Measurements from ENCODE around the gene SLC1A4. TPM values are rescaled to one million over a fixed set of nuclear protein-coding genes. Genes with fewer than 3 reads are reported as not detected.

SLC1A4 gene
- total RNA-seq, 1 experiment from 2014 or later = 22.9 TPM

- H3K9me3 Mint-ChIP-seq (ENCODE audit: low read depth, unreplicated experiment) = no peaks in the 10 kb centered on the region
- H3K36me3 Mint-ChIP-seq (ENCODE audit: insufficient read depth, unreplicated experiment) = peaks cover 25% of the 10 kb centered on the region
- H3K4me1 Mint-ChIP-seq (ENCODE audit: low read depth, unreplicated experiment) = peaks cover 13% of the 10 kb centered on the region
- no peak for TF ChIP-seq CTCF (IDR thresholded peaks at IDR 0.05; ENCODE audit: unreplicated experiment)
- H3K27me3 Mint-ChIP-seq (ENCODE audit: unreplicated experiment) = no peaks in the 10 kb centered on the region
- peak; percentile 96 for DNase-seq
- intact Hi-C loops (cut with micrococcal nuclease; ENCODE audit: unreplicated experiment) = no loop called here
- peak within 1 kb of the TSS; percentile 73 for H3K27ac Mint-ChIP-seq (ENCODE audit: unreplicated experiment)
- BruUV-seq (replicated peaks) = no TSS peak
- H3K4me3 Mint-ChIP-seq (ENCODE audit: low read depth, unreplicated experiment) = peak within 1 kb of the TSS; percentile 98
- CTCF ChIA-PET = interaction anchor here (0.6 to 1.9 kb wide), 5 partner anchors 10 to 139 kb away, joined by 3 to 7 read pairs (median 4); partner anchors contain the start of gene RAB1A
These were observed 67.2 kb downstream of the SLC1A4 start, which contains the start of gene CEP68 for GRCh38 chr2:65056215-65057053. TSS of gene CEP68 (plus strand) at chr2:65056416. CDS start at chr2:65069445, 13,029 bp downstream.

GRCh38 chr2:65057054-65057375 lies 67.8 kb downstream of the SLC1A4 start:
- peak overlapping the region; percentile 98 for H3K4me3 Mint-ChIP-seq (ENCODE audit: low read depth, unreplicated experiment)
- H3K27me3 Mint-ChIP-seq (ENCODE audit: unreplicated experiment) = no peaks in the 10 kb centered on the region
- DNase-seq = no peak
- peak overlapping the region; percentile 73 for H3K27ac Mint-ChIP-seq (ENCODE audit: unreplicated experiment)
- no peaks in the 10 kb centered on the region for H3K9me3 Mint-ChIP-seq (ENCODE audit: low read depth, unreplicated experiment)
- CTCF ChIA-PET = interaction anchor here (1.3 kb wide), 2 partner anchors 73 to 139 kb away, joined by 3 to 4 read pairs; partner anchors contain the start of gene RAB1A
- no peak for TF ChIP-seq CTCF (IDR thresholded peaks at IDR 0.05; ENCODE audit: unreplicated experiment)
- BruUV-seq (replicated peaks) = no TSS peak
- intact Hi-C loops (cut with micrococcal nuclease; ENCODE audit: unreplicated experiment) = no loop called here
- H3K4me1 Mint-ChIP-seq (ENCODE audit: low read depth, unreplicated experiment) = peaks cover 13% of the 10 kb centered on the region
- H3K36me3 Mint-ChIP-seq (ENCODE audit: insufficient read depth, unreplicated experiment) = peaks cover 31% of the 10 kb centered on the region

GRCh38 chr2:65057391-65058052 lies 68.3 kb downstream of the SLC1A4 start:
- Mint-ChIP-seq H3K4me1 (ENCODE audit: low read depth, unreplicated experiment) (peaks cover 13% of the 10 kb centered on the region), H3K27ac (ENCODE audit: unreplicated experiment) (peak overlapping the region; percentile 73), H3K27me3 (ENCODE audit: unreplicated experiment) (no peaks in the 10 kb centered on the region), H3K36me3 (ENCODE audit: insufficient read depth, unreplicated experiment) (peaks cover 31% of the 10 kb centered on the region), H3K9me3 (ENCODE audit: low read depth, unreplicated experiment) (no peaks in the 10 kb centered on the region), H3K4me3 (ENCODE audit: low read depth, unreplicated experiment) (peak overlapping the region; percentile 98)
- no peak for TF ChIP-seq CTCF (IDR thresholded peaks at IDR 0.05; ENCODE audit: unreplicated experiment)
- intact Hi-C loops (cut with micrococcal nuclease; ENCODE audit: unreplicated experiment) = no loop called here
- peak; percentile 44 for DNase-seq
- no TSS peak for BruUV-seq (replicated peaks)
- CTCF ChIA-PET = interaction anchor here (1.3 kb wide), 2 partner anchors 73 to 140 kb away, joined by 3 to 4 read pairs; partner anchors contain the start of gene RAB1A

- no peaks in the 10 kb centered on the region for H3K27me3 Mint-ChIP-seq (ENCODE audit: unreplicated experiment)
- no peak for DNase-seq
- H3K27ac Mint-ChIP-seq (ENCODE audit: unreplicated experiment) = no peak overlapping the region
- no peak for TF ChIP-seq CTCF (IDR thresholded peaks at IDR 0.05; ENCODE audit: unreplicated experiment)
- intact Hi-C loops (cut with micrococcal nuclease; ENCODE audit: unreplicated experiment) = no loop called here
- no peak overlapping the region for H3K4me3 Mint-ChIP-seq (ENCODE audit: low read depth, unreplicated experiment)
- peaks cover 13% of the 10 kb centered on the region for H3K4me1 Mint-ChIP-seq (ENCODE audit: low read depth, unreplicated experiment)
- no peaks in the 10 kb centered on the region for H3K9me3 Mint-ChIP-seq (ENCODE audit: low read depth, unreplicated experiment)
- CTCF ChIA-PET = interaction anchor here (0.5 to 0.6 kb wide), 2 partner anchors 143 to 487 kb away, joined by 3 to 4 read pairs; no protein-coding TSS in a partner anchor
- BruUV-seq (replicated peaks) = no TSS peak
- H3K36me3 Mint-ChIP-seq (ENCODE audit: insufficient read depth, unreplicated experiment) = peaks cover 35% of the 10 kb centered on the region
These were observed 69.9 kb downstream of the SLC1A4 start for GRCh38 chr2:65059071-65059470.
